SW480 (cell line): ENCODE results near the gene APLN.

Experiments
- DNase-seq: peaks from one replicate; pipeline ENCODE4 v3.0.0-alpha.2; 2016; ENCODE audit warnings: low spot score

Gene APLN

GRCh38 chrX:129654652-129655546 lies at the start of gene APLN:
APLN (minus strand) TSS chrX:129654956; CDS start chrX:129654630, 326 bp downstream.
- peak; percentile 37 for DNase-seq

- DNase-seq = no peak
Measured at GRCh38 chrX:129704491-129704890, 49.7 kb upstream of the APLN start.

- DNase-seq = no peak
Measured at GRCh38 chrX:129701624-129702069, 46.9 kb upstream of the APLN start.

GRCh38 chrX:129700536-129700935 lies 45.8 kb upstream of the APLN start:
- DNase-seq = no peak

GRCh38 chrX:129698150-129698549 lies 43.4 kb upstream of the APLN start:
- peak; percentile 41 for DNase-seq

- no peak for DNase-seq
Measured at GRCh38 chrX:129697204-129697829, 42.6 kb upstream of the APLN start.

- DNase-seq = no peak
Measured at GRCh38 chrX:129696463-129697155, 41.9 kb upstream of the APLN start.

- no peak for DNase-seq
Measured at GRCh38 chrX:129695937-129696336, 41.2 kb upstream of the APLN start.

GRCh38 chrX:129695535-129695934 lies 40.8 kb upstream of the APLN start:
- DNase-seq = no peak

- no peak for DNase-seq
Measured at GRCh38 chrX:129694805-129695204, 40.0 kb upstream of the APLN start.

- no peak for DNase-seq
Measured at GRCh38 chrX:129693354-129693753, 38.6 kb upstream of the APLN start.

- DNase-seq = no peak
Measured at GRCh38 chrX:129690435-129690834, 35.7 kb upstream of the APLN start.

- no peak for DNase-seq
Measured at GRCh38 chrX:129689796-129690195, 35.0 kb upstream of the APLN start.

GRCh38 chrX:129688097-129688496 lies 33.3 kb upstream of the APLN start:
- DNase-seq = no peak

- no peak for DNase-seq
Measured at GRCh38 chrX:129686422-129686948, 31.7 kb upstream of the APLN start.

- no peak for DNase-seq
Measured at GRCh38 chrX:129682979-129683378, 28.2 kb upstream of the APLN start.

GRCh38 chrX:129679901-129680300 lies 25.1 kb upstream of the APLN start:
- peak; percentile 30 for DNase-seq

- DNase-seq = peak; percentile 42
Measured at GRCh38 chrX:129678614-129679195, 23.9 kb upstream of the APLN start.

- DNase-seq = no peak
Measured at GRCh38 chrX:129667412-129667811, 12.7 kb upstream of the APLN start.

- DNase-seq = peak; percentile 74
Measured at GRCh38 chrX:129665916-129666644, 11.3 kb upstream of the APLN start.

- DNase-seq = no peak
Measured at GRCh38 chrX:129663171-129663570, 8.4 kb upstream of the APLN start.
